Measurements from ENCODE around the gene TMEM200B.
"Not testable (repeated sequence)": the region's sequence is repeated elsewhere in the genome, so short reads cannot be mapped to it uniquely, and the experiment has no call there.

TMEM200B gene

GRCh38 chr1:29133861-29134694, 10.4 kb upstream of the TMEM200B start:
- no peak for DNase-seq

- not testable (repeated sequence) for DNase-seq
These were observed 7.4 kb upstream of the TMEM200B start for GRCh38 chr1:29131056-29131455.

- peak; percentile 69 for DNase-seq
These were observed 6.2 kb upstream of the TMEM200B start for GRCh38 chr1:29129916-29130315.

GRCh38 chr1:29128739-29129138, 5.0 kb upstream of the TMEM200B start:
- DNase-seq = no peak

- no peak for DNase-seq
These were observed 2.5 kb upstream of the TMEM200B start for GRCh38 chr1:29126198-29126597.

GRCh38 chr1:29125788-29126187, 2.1 kb upstream of the TMEM200B start:
- no peak for DNase-seq

- no peak for DNase-seq
These were observed 1.5 kb upstream of the TMEM200B start for GRCh38 chr1:29125237-29125641.

GRCh38 chr1:29124366-29125236, 898 bp upstream of the TMEM200B start:
- peak; percentile 75 for DNase-seq

- peak; percentile 42 for DNase-seq
These were observed 433 bp downstream of the TMEM200B start for GRCh38 chr1:29123053-29123886.

GRCh38 chr1:29122682-29123052, 1.0 kb downstream of the TMEM200B start:
- no peak for DNase-seq

- DNase-seq = no peak
These were observed 1.6 kb downstream of the TMEM200B start for GRCh38 chr1:29121936-29122681.

GRCh38 chr1:29121516-29121935, 2.2 kb downstream of the TMEM200B start:
- peak; percentile 27 for DNase-seq

GRCh38 chr1:29120947-29121485, 2.7 kb downstream of the TMEM200B start:
- peak; percentile 88 for DNase-seq

- no peak for DNase-seq
These were observed 3.3 kb downstream of the TMEM200B start for GRCh38 chr1:29120367-29120766.

- DNase-seq = no peak
These were observed 4.4 kb downstream of the TMEM200B start for GRCh38 chr1:29119121-29119929.

- no peak for DNase-seq
These were observed 6.3 kb downstream of the TMEM200B start for GRCh38 chr1:29117381-29117780.

GRCh38 chr1:29114654-29115053, 9.0 kb downstream of the TMEM200B start:
- no peak for DNase-seq

- no peak for DNase-seq
These were observed 10.1 kb downstream of the TMEM200B start for GRCh38 chr1:29113413-29114117.

- no peak for DNase-seq
These were observed 10.8 kb downstream of the TMEM200B start for GRCh38 chr1:29112705-29113412.

- DNase-seq = not testable (repeated sequence)
These were observed 15.7 kb downstream of the TMEM200B start for GRCh38 chr1:29108041-29108440.
